CD4-positive, alpha-beta T cell treated with Interleukin-1 beta for 1 hour (primary cell): ENCODE data around the gene AGXT.
"Not testable (repeated sequence)": the region's sequence is repeated elsewhere in the genome, so short reads cannot be mapped to it uniquely, and the experiment has no call there.

ENCODE experiments used
- DNase-seq, 2 donors: peaks; one replicate each; pipeline ENCODE4 v3.0.0-alpha.2; 2020 to 2022

Gene AGXT

DNA sequence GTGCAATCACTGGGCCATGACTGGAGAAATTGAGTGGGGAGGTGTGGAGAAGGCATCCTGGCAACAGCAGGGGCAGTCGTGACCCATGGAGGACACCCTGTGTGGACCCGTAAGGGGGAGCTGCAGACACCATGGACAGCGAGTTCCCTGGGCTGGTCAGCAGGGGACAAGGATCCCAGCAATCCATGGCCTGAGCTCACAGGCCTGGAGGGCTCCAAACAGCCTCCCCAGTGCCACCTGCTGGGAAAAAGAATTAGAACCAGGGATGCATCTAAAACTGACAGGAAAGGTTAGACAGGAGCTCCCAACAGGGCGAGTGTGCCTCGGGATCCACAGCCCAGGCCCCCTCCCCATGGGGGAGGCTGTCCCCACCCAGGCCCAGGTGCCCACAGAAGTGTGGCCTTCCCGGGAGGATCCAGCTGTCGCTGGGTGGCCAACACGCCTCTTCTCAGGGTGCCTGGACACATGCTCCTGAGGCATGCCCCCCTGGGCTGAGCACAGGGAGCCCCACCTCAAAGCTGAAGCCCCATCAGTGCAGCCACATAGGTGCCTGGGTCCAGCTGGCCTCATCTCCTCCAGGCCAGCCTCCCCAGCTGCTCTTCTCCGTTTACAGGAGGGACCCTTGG is 28.1 kb upstream of the AGXT start:
- peak in 1 of 2 donors; percentile 19 for DNase-seq

- not testable (repeated sequence) for DNase-seq
Measured at GRCh38 chr2:240846309-240846708, 22.3 kb upstream of the AGXT start.

DNA sequence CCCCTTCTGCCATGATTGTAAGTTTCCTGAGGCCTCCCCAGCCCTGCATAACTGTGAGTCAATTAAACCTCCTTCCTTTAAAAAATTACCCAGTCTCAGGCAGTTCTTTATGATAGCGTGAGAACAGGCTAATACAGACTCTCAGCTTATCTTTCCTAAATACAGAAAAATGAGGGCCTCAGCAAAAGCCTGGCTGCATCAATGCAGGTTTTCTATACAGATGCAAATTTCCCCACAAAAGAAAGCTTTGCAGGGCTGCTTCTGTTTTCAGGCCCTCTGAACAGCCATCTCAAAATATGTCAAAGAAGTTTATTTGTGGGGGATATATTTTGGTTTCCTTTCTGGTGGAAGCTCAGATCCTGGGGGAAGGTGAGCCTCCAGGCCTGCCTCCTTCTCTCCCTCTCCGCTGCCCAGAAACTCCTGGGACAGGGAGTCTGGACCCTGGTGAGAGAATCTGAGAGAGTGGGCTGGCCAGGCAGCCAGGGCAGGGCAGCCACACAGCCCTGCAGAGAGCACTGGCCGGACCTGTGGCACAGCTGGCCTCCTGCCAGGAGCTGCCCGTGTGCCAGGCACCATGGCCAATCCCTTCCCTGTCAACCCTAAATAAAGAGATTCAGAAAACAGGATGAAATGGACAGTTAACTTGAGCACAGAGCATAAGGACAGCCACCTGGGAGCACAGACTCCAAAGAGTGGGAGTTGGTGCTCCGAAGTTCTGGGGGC is 21.6 kb upstream of the AGXT start:
- DNase-seq, result no peak

GRCh38 chr2:240847817-240848216 is 20.8 kb upstream of the AGXT start:
- no peak for DNase-seq

DNA sequence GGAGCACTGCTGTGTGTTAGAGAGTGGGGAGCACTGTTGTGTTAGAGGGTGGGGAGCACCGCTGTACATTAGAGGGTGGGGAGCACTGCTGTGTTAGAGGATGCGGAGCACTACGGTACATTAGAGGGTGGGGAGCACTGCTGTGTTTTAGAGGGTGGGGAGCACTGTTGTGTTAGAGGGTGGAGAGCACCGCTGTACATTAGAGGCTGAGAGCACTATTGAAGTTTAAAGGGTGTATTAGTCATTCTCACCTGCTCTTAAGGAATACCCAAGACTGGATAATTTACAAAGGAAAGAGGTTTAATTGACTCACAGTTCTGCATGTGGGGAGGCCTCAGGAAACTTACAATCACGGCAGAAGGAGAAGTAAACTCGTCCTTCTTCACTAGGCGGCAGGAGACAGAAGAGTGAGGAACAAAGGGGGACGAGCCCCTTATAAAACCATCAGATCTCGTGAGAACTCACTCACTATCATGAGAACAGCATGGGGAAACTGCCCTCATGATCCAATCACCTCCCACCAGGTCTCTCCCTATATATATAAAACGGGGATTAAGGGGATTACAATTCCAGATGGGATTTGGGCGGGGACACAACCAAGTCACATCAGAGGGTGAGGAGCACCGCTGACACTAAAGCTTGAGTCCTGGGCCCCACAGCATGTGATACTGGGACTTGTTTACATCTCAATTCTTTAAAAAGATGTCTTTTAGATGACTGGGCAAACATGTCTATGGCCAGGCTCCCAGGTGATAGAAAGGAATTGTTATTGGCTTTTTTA is 19.5 kb upstream of the AGXT start:
- DNase-seq, result no peak

DNA sequence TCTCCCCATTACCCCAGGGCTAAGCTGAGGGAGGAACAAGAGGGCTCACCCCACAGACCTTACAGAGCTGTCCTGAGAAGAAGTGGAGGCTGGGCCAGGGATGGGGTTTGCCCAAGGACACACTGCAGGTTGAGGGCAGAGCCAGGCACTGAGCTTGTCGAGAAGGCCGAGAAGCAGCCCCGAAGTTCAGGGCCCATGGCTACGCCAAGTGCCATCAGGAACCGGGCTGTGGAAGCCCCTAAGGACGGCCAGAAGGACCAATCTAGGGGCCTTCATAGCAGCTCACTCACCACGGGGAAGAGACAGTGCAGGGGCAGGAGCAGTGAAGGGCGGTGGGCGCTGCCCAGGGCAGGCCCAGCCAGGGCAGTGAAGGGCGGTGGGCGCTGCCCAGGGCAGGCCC is 18.6 kb upstream of the AGXT start:
- no peak for DNase-seq

GRCh38 chr2:240850756-240851077 is 17.9 kb upstream of the AGXT start:
- no peak for DNase-seq

DNA sequence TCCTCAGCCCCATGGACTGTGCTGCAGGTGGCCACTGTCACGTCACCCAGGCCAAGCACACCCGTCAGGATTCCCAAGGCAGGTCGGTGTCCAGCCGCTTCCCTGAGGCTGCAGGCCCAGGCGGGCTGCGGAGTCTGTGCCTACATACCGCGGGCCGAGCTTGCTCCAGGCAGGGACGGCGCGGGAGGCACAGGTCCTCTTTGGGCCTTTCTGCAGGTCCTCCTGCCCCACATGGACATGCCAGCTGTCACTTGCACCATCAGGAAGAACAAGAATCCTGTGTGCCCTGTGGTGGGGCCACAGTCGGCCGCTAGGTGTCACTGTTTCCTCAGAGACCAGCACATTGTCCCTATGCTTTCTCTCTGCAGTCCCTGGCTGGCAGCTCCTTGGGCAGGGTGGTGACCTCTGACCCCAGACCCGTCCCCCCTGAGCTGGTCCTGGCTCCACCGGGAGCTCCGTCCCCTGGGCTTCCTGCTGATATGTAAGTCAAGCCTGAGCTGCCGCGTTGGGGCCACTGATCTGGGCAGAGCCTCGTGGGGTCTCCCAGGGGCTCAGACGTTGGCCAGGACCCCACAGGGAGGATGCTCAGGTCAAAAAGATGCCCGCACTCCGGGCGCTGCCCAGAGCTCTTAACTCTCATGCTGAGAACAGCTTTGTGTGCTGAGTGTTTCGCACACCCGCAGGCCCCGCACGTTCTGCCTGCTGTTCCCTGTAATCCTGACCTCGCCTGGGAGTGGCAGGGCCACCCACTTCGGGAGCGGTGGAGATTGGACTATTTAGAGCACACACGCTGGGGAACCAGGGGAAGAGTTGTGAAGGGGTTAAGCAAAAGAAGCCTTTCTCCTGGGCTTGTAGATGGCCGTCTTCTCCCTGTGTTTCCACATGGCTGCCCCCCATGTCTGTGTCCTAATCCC is 17.3 kb upstream of the AGXT start:
- DNase-seq, result peak; percentile 74 to 80

GRCh38 chr2:240852671-240853314 is 15.8 kb upstream of the AGXT start:
- no peak for DNase-seq

GRCh38 chr2:240855670-240856069 is 13.0 kb upstream of the AGXT start:
- DNase-seq, result no peak

DNA sequence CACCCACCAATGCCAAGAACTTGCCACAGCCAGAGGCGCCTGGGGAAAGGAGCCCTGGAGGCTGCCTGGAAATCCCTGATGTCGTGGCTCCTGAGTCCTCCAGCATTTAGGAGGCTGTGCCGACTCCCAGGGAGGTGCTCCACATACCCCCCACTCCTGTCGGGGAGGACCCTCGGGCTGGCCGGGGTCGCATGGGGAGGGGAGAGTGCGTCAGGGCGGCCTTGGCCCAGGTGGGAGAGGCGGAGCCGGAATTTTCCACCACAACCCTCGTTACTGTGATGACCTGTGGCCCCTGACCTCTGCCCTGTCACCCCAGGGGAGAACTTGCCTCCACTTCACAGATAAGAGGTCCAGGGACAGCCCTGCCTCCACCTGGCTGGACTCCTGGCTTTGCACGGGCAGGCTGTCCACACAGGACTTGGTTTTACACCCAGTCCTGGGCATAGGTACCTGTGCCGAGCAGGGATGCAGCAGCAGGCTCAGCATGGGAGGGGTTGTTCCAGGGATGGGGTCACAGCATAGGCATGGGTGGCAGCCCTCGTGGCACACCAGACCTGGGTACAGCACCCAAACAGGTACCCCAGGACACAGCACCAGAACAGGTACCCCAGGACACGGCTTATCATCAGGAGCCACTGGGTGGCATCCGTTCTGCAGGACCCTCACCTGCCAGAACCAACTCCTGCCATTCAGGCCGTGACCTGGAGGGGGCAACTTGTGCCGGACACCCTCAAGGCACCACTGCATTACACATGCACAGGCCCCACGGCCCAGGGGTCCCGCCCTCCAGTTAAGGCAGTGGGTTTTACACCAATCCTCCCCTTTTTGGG is 12.3 kb upstream of the AGXT start:
- DNase-seq, result no peak

DNA sequence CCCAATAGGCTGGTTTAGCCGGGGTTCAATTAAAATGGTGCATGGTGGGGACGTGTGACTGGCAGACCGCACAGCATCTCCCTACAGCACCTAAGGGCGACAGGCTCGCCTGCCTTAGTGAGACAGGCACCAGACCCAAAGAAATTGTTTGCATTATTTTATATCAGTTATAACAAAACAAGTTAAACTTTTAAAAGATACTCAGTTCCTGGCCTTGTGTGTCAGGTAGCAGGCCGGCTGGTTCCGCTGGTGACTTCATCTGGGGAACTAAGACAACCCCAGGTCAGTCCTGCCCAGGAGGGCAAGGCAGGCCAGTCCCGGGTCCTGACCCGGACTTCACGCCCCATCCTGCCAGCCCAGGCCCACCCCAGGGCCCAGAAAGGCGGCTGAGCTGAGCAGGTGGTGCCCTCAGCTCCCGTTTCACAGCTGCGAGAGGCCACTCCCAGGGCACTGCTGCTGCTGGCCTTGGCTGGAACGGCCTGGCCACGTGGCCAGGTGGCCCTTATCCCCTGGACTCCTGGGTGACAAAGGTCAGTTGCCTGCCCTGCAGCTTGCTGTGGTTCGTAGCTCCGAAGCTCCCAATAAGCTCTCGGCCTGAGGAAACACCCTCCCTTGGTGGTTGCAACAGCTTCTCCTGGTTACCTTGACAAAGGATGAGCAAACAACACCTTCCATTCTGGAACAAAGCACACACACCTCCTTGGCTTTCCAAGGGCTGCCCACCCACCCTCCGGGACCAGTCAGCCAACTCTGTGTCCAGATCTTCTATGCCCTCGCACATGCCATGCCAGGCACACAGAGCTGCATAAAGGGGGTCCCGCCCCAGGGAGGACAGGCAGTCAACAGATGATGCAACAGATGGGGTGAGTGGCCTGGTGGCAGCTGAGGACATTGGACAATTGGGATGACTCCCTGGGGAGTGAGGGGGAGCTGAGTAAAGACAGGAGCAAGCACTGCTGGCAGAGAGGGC is 11.3 kb upstream of the AGXT start:
- no peak for DNase-seq

DNA sequence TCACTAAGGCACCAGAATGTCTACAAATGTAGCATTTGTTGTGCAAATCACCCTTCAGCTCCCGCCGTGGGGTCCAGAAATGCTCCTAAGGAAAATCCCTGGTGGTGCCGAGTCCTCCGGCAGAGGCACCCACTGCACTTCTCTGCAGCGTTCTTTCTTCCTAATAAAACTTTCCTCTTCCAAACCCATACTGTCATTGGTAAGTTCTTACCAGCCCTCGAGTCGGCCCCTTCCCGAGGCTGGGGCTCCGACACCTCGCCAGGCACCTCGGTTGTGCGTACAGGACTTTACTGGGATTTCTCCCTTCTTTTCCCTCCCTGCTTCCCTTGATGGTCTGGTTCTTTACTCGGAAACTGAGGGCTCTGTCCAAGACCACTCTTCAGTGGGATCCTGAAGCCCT is 10.3 kb upstream of the AGXT start:
- DNase-seq, result no peak

GRCh38 chr2:240858871-240859270 is 9.8 kb upstream of the AGXT start:
- DNase-seq, result no peak

DNA sequence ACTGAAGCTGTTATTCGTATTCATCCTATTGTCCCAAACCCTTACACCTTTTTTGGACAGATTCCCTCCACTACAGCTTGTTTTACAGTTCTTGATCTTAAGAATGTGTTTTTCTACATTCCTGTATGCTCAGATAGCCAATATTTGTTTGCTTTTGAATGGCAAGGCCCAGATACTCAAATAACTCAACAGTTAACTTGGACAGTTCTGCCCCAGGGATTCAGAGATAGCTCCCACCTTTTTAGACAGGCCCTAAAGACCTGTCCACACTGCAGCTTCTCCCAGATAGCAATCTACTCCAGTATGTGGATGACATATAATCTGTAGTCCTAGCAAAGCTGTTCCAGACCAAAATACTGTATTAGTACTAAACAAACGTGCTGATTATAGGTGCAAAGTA is 7.1 kb upstream of the AGXT start:
- no peak for DNase-seq

DNA sequence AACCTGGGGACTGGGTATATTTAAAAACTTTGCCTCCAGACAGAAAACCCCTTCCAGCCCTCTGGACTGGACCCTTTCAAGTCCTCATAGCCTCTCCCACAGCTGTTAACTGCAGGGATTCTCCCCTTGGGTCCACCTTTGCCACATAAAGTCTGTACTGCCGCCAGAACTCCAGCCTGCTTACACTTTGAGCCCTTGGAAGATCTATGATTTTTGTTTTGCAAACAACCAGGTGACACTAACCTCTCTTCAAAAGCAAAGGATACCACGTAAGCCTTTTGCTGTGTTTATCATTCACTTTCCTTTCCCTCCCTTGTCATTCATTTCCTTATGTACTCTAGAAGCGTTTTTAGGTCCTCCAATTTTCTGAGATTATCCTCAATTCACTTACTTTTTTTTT is 4.1 kb upstream of the AGXT start:
- DNase-seq, result no peak

- no peak for DNase-seq
Measured at GRCh38 chr2:240865391-240865790, 3.2 kb upstream of the AGXT start.

DNA sequence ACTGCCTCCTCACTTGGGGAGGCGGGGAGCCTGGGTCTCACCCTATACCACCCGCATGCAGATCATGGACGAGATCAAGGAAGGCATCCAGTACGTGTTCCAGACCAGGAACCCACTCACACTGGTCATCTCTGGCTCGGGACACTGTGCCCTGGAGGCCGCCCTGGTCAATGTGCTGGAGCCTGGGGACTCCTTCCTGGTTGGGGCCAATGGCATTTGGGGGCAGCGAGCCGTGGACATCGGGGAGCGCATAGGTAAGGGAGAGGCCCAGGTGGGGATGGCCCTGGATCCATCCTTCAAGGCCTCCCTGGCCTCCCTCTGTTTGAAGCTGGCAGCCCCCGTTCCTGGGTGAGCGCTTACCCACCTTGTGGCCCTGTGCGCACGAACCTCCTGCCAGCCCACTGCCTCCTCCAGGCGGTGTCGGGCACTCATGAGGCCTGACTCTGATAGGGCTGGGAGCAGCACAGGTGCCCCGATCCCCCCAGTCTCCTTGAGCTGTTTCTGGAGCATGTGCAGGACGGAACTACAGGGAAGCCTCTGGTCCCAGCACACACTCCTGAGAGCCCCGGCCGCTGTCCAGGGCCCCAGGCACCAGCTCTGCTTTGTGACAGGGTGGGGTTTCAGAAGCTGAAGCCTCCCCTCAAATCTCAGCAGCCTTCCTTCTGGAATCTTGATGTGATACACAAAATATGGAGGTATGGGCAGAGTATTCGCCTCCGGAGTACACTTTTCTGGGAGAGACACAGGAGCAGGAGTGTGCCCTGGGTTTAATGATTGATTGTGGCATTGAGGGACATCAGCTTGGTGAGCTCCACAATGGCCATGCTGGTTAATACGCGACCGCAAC is 708 bp downstream of the AGXT start:
- no peak for DNase-seq
